ENCODE measurements around the gene ATP6V1C2. TPM values are rescaled to one million over a fixed set of nuclear protein-coding genes. Genes with fewer than 3 reads are reported as not detected.
A peak's percentile ranks its signal among the peaks of the same experiment; 100 is the strongest.

Gene ATP6V1C2
- total RNA-seq, 1 donor: not detected

DNA sequence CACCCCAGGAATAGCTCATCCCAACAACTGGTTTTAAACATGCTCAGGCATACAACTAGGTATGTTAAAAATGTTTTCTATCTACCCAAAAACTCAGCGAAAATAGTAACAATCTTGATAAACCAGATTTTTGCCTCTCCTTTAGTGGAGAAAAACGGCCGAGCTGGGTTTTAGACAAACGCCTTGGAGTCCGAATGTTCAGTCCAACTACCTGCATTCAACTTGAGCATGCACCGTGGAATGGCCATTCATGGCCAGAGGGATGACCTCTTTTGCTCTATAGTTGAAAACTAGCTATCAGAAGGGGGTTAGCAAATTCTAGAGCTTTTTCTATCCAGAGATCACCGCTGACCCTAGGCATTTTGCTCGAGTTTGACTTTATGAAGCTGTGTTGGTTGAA, 60.3 kb downstream of the ATP6V1C2 start:
- no peak for DNase-seq (ENCODE audit: low read depth)
- H3K4me3 ChIP-seq (ENCODE audit: low read depth, low read length): no peak overlapping the region
- TF ChIP-seq, protein P1, sequence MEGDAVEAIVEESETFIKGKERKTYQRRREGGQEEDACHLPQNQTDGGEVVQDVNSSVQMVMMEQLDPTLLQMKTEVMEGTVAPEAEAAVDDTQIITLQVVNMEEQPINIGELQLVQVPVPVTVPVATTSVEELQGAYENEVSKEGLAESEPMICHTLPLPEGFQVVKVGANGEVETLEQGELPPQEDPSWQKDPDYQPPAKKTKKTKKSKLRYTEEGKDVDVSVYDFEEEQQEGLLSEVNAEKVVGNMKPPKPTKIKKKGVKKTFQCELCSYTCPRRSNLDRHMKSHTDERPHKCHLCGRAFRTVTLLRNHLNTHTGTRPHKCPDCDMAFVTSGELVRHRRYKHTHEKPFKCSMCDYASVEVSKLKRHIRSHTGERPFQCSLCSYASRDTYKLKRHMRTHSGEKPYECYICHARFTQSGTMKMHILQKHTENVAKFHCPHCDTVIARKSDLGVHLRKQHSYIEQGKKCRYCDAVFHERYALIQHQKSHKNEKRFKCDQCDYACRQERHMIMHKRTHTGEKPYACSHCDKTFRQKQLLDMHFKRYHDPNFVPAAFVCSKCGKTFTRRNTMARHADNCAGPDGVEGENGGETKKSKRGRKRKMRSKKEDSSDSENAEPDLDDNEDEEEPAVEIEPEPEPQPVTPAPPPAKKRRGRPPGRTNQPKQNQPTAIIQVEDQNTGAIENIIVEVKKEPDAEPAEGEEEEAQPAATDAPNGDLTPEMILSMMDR (IDR thresholded peaks at IDR 0.05; ENCODE audit: insufficient read depth, low read length): no peak

DNA sequence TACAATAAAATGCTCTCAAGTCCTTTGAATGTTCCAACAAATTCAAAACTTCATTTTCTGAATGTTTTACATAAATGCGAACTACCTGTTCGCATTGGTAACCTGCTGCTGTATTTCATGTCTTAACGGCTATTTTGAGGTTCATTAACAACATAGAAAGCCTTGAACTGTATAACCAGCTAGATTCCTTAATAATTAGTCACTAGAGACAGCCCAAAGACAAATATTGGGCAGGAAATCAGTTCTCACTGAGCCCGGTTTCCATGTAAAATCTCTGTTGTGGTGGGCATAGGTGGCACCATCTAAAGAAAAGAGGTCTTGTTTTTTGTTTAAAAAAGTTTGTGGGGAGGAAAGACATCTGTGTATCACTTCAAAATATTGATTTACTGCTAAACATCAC, 62.0 kb downstream of the ATP6V1C2 start:
- TF ChIP-seq, protein P1 (IDR thresholded peaks at IDR 0.05; ENCODE audit: insufficient read depth, low read length): no peak
- no peak for DNase-seq (ENCODE audit: low read depth)
- no peak overlapping the region for H3K4me3 ChIP-seq (ENCODE audit: low read depth, low read length)

DNA sequence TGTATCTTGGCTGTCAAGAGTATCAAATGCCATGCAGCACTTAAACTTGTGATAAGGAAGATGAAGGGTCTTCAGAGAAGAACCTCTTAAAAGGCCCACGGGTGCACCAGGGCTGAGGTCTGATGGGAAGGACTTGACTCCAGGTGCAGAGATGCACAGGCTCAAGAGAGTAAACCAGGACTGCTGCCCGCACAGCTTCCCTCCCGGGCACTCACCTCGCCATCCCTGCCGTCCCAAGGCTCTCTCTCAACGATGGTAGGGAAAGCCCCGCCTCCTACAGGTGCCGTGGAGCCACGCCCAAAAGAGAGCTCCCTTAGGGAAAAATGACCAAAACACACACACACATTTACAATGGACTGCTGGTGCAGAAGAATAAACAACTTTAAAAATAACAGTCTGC, 63.3 kb downstream of the ATP6V1C2 start:
- DNase-seq (ENCODE audit: low read depth): no peak
- TF ChIP-seq, protein P1 (IDR thresholded peaks at IDR 0.05; ENCODE audit: insufficient read depth, low read length): no peak
- no peak overlapping the region for H3K4me3 ChIP-seq (ENCODE audit: low read depth, low read length)

DNA sequence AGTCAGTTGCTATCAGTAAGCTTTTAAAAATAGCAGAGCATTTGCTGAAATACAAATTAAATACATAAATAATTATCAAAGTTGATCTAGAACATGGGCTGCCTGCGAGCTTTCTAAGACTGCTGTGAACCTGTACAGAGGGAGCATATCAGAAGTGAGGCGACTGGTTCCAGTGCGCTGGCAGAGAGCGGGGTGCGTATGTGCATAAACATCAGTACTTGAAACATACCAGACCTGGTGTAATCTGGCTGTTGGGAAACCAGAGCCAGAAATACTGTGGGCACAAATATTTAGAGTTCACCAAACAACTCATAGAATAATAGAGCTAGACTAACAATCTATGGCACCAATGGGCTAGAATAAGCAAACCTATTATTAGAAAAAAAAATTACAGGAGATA, 63.8 kb downstream of the ATP6V1C2 start:
- H3K4me3 ChIP-seq (ENCODE audit: low read depth, low read length): no peak overlapping the region
- TF ChIP-seq, protein P1 (IDR thresholded peaks at IDR 0.05; ENCODE audit: insufficient read depth, low read length): no peak
- no peak for DNase-seq (ENCODE audit: low read depth)

DNA sequence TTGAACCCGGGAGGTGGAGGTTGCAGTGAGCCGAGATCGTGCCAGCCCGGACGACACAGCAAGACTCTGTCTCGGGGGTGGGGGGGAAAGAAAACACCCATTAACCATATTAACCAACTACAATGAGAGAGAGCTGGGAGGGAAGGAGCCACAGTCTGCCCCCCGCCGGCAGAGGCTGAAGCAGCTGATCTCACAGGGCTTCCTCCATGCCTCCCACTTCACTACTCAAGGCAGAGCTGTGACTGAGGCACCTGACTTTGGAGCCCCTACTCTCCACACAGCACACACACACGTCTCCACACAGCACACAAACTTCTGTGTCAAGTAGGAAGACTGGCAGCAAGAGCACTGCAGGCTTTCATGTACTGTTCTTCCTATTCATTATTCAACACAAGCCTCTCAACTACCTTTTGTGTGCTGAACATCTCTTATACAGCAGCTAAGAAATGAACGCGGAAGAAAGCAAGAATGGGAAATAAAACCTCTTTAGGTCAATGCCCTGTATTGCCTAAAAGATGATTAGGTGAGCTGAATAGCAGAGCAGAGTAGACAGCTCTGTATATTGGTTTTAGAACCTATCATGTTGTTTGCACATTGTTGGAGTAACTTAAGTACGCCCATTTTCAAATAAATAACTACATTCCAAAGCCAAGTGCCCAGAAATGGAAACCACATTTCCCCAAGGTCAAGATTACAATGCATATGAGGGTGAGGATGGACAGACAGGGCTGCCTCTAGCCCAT, 65.0 kb downstream of the ATP6V1C2 start:
- DNase-seq (ENCODE audit: low read depth): no peak
- TF ChIP-seq, protein P1 (IDR thresholded peaks at IDR 0.05; ENCODE audit: insufficient read depth, low read length): no peak
- H3K4me3 ChIP-seq (ENCODE audit: low read depth, low read length): no peak overlapping the region

DNA sequence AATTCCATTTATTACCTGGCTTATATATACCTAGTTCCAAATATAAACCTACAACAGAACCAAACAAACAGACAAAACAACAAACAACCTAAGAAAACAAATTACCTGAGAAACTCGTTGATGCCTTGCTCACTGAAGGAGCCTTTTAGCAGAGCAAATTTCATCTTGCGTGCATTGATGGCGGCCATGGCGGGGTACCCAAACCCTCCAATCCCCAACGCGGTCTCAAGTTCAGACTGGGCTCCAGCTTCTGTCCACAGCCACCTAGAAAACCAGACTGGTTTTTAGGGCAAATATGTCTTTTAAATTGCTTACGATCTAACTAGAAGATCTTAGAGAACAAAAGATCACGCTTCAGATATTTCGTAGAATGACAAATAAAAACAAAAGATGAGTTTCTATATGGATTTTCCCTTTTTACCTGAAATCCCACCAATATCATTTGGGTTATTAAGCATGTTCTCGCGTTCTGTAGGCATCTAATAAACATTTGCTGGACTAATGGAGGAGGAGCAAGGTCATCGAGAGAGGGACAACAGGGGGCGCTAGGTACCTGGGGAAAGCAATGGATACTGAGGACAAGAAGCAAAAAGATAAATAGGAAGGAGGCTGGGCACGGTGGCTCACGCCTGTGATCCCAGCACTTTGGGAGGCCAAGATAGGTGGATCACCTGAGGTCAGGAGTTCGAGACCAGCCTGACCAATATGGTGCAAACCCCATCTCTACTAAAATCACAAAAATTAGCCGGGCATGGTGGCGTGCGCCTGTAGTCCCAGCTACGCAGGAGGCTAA, 65.9 kb downstream of the ATP6V1C2 start:
- no peak overlapping the region for H3K4me3 ChIP-seq (ENCODE audit: low read depth, low read length)
- TF ChIP-seq, protein P1 (IDR thresholded peaks at IDR 0.05; ENCODE audit: insufficient read depth, low read length): peak; percentile 32
- peak; percentile 5 for DNase-seq (ENCODE audit: low read depth)

All from fibroblast of the aortic adventitia (primary cell).